Upper lobe of right lung (tissue), 1 donor: ENCODE measurements around the gene LNX1. TPM values are rescaled to one million over a fixed set of nuclear protein-coding genes. Genes with fewer than 3 reads are reported as not detected.
A peak's percentile ranks its signal among the peaks of the same experiment; 100 is the strongest.
"Not testable (repeated sequence)": the region's sequence is repeated elsewhere in the genome, so short reads cannot be mapped to it uniquely, and the experiment has no call there.

Experiments used
- ATAC-seq: fragments of 200-7000 bp; cut with Tn5 transposase; one replicate; pipeline ENCODE4 v1.9.1; 2020; ENCODE audit warnings: mild to moderate bottlenecking, moderate library complexity
- DNase-seq: peaks from one replicate; pipeline ENCODE4 v3.0.0-alpha.2; 2020
- H3K27ac ChIP-seq: fragments of 200-600 bp; one replicate; pipeline ENCODE4 v1.8.0; 2022
- H3K27me3 ChIP-seq: fragments of 200-600 bp; one replicate; pipeline ENCODE4 v1.8.0; 2022; ENCODE audit warnings: mild to moderate bottlenecking
- H3K36me3 ChIP-seq: fragments of 200-600 bp; one replicate; pipeline ENCODE4 v1.8.0; 2022
- H3K4me1 ChIP-seq: fragments of 200-600 bp; one replicate; pipeline ENCODE4 v1.8.0; 2022
- H3K4me3 ChIP-seq: fragments of 200-600 bp; one replicate; pipeline ENCODE4 v1.8.0; 2022; ENCODE audit warnings: mild to moderate bottlenecking
- H3K9me3 ChIP-seq: fragments of 200-600 bp; one replicate; pipeline ENCODE4 v1.8.0; 2022
- CTCF ChIP-seq: fragments of 200-600 bp; IDR thresholded peaks from one replicate; pipeline ENCODE4 v1.8.0; 2022; ENCODE audit warnings: antibody characterized with exemption
- intact Hi-C: fragments of 100-400 bp; cut with DNase I; formaldehyde crosslinking; loops from one replicate; pipeline ENCODE4 v1.11.0; 2022
- total RNA-seq: library from RNA; stranded (reverse); fragmentation: NEBNext Ultra II Directional; extraction: Animal tissue kit (Norgen Biotek cat#: 25700); gene quantifications from one replicate; pipeline ENCODE4 v1.2.1, GENCODE V29; 2021
- donor health status: DM: no; HTN: yes; CAD: no; lungs with severe emphysema.

The LNX1 gene
- total RNA-seq, 1 donor from 2014 or later, result 6.0 TPM

DNA sequence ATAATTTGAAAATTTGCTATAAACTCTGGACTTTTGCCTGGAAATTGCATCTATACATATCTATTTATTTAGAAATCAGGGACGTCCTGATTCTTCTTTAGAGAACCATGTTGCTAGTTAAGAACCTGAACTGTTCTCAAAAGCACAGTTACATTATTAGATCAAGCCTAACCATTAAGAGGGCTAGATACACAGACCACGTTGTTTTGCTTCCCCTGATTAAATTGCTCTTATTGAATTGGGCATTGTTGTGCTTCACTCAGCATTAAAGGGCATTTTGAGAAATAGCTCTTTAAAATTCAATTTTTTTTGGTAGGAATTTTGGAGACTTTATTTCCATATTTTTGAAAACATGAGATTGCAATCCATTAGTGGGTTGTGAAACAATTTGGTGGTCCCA lies 169.5 kb downstream of the LNX1 start:
- Histone ChIP-seq H3K9me3 (no peaks in the 10 kb centered on the region), H3K4me1 (no peaks in the 10 kb centered on the region), H3K27ac (no peak overlapping the region), H3K36me3 (peaks cover 21% of the 10 kb centered on the region), H3K4me3 (no peak overlapping the region), H3K27me3 (no peaks in the 10 kb centered on the region)
- TF ChIP-seq CTCF, result no peak
- ATAC-seq (no peak), DNase-seq (no peak)
- intact Hi-C loops, result no loop called here

DNA sequence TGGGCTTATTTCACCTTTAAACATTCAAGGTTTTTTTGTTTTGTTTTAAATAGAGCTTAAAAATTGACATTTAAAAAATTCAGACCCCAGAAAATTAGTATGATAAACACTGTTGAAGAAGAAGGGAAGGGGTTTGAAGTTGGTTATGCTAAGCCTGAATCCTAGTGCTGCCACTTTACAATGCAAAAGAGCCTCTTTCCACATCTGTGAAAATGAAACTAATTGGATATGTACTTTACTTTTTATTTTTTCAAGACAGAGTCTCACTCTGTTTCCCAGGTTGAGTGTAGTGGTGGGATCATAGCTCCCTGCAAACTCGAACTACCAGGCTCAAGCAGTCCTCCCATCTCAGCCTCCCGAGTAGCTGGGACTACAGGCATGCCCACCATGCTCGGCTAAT lies 172.1 kb downstream of the LNX1 start:
- Histone ChIP-seq H3K36me3 (peaks cover 16% of the 10 kb centered on the region), H3K4me3 (no peak overlapping the region), H3K4me1 (no peaks in the 10 kb centered on the region), H3K9me3 (no peaks in the 10 kb centered on the region), H3K27me3 (no peaks in the 10 kb centered on the region), H3K27ac (no peak overlapping the region)
- intact Hi-C loops, result no loop called here
- ATAC-seq, result no peak
- no peak for TF ChIP-seq CTCF
- no peak for DNase-seq

- H3K4me3 ChIP-seq, H3K9me3 ChIP-seq, H3K27me3 ChIP-seq, H3K36me3 ChIP-seq, H3K4me1 ChIP-seq, ATAC-seq, intact Hi-C loops, H3K27ac ChIP-seq: not testable (repeated sequence)
- DNase-seq, result peak; percentile 46
Observed at GRCh38 chr4:53409479-53409878, 181.8 kb downstream of the LNX1 start.

Other genes starting within 250 kb of the LNX1 start
- gene SCFD2, start 225.4 kb downstream of the LNX1 start, total RNA-seq, result 14.3 TPM
- gene FIP1L1, start 213.8 kb downstream of the LNX1 start, total RNA-seq, result 39.0 TPM